Motor neuron (in vitro differentiated cells): ENCODE results near the gene ACSM4. TPM values are rescaled to one million over a fixed set of nuclear protein-coding genes. Genes with fewer than 3 reads are reported as not detected.

ENCODE experiments used
- total RNA-seq, 8 experiments: library from RNA; unstranded; fragments of 300-600 nt; gene quantifications; 2 replicates each; pipeline versions ENCODE4 v1.2.3 to v1.2.4, GENCODE V29; 2022

Gene ACSM4
- total RNA-seq, 8 experiments from 2014 or later, result not detected

Other genes with a start within 250 kb of the ACSM4 start
- 100 to 1,000 TPM in 3 of 8 experiments, 10 to 100 TPM in 1, 1 to 10 TPM in 4; 1.3 to 909 (median 17.9) TPM for gene C1S, start 243.4 kb upstream of the ACSM4 start, total RNA-seq
- gene C1R, start 211.6 kb upstream of the ACSM4 start, total RNA-seq, result 100 to 1,000 TPM in 1 of 8 experiments, 10 to 100 TPM in 3, 1 to 10 TPM in 3, under 1 TPM in 1; 0.79 to 747 (median 6.4) TPM
- gene C1RL, start 194.9 kb upstream of the ACSM4 start, total RNA-seq, result 10 to 100 TPM in 4 of 8 experiments, 1 to 10 TPM in 4; 1.5 to 61.5 (median 11.1) TPM
- gene RBP5, start 175.2 kb upstream of the ACSM4 start, total RNA-seq, result 1 to 10 TPM in 5 of 8 experiments, under 1 TPM in 3; 0.38 to 5.4 (median 1.4) TPM
- gene CLSTN3, start 173.7 kb upstream of the ACSM4 start, total RNA-seq, result 10 to 100 TPM; 15.1 to 62.6 (median 44.1) TPM
- 10 to 100 TPM; 26.8 to 39.9 (median 33.0) TPM for gene PEX5, start 114.4 kb upstream of the ACSM4 start, total RNA-seq
- gene CD163L1, start 140.1 kb downstream of the ACSM4 start, total RNA-seq, result 100 to 1,000 TPM in 1 of 8 experiments, 1 to 10 TPM in 5, under 1 TPM in 2; 0.21 to 166 (median 1.3) TPM
- gene CD163, start 199.7 kb downstream of the ACSM4 start, total RNA-seq, result 10 to 100 TPM in 1 of 8 experiments, under 1 TPM in 7; under 0.01 to 87.7 (median 0.56) TPM